K562 (cell line): ENCODE data around the gene SMG9.

Experiments
- CHD2 ChIP-seq: IDR thresholded peaks from 2 replicates; pipeline ENCODE4 v1.6.1; 2011; ENCODE audit warnings: low read depth, low read length
- CTCF ChIP-seq, 3 experiments: IDR thresholded peaks in 2 of 3; conservative IDR thresholded peaks in 1 of 3; 2 replicates each; pipeline ENCODE4 v1.5.1; 2011 to 2012; ENCODE audit warnings: low read length in 3 of 3, mild to moderate bottlenecking in 3 of 3, control low read depth in 2 of 3, improper control_type of control experiment in 1 of 3, inconsistent platforms in 1 of 3, low read depth in 1 of 3, mixed read lengths in 1 of 3, moderate library complexity in 1 of 3; ENCODE audit not compliant: insufficient read depth in 2 of 3
- GTF3C2 ChIP-seq: IDR thresholded peaks from 3 replicates; pipeline ENCODE4 v1.6.1; 2011; ENCODE audit warnings: borderline replicate concordance, mild to moderate bottlenecking, moderate library complexity; ENCODE audit not compliant: insufficient read length; ENCODE audit errors: extremely low read depth
- HBP1 ChIP-seq: fragments of 450-650 bp; formaldehyde crosslinking; IDR thresholded peaks from 2 replicates; pipeline ENCODE4 v1.4.0; 2022; ENCODE audit warnings: missing genetic modification characterization
- MTA3 ChIP-seq: fragments of 450-650 bp; formaldehyde crosslinking; IDR thresholded peaks from 2 replicates; pipeline ENCODE4 v1.6.1; 2017; ENCODE audit warnings: mild to moderate bottlenecking, borderline replicate concordance
- NCOA2 ChIP-seq, 2 experiments: fragments of 450-650 bp; IDR thresholded peaks; 2 replicates each; pipeline ENCODE4 v1.6.1; 2018; ENCODE audit warnings: mild to moderate bottlenecking in 2 of 2, moderate library complexity in 1 of 2; ENCODE audit not compliant: partially characterized antibody in 2 of 2
- SRF ChIP-seq, 2 experiments: fragments of 250-450, 450-650 bp in 1 of 2; sonication (Bioruptor Pico) in 1 of 2; sonication (generic) in 1 of 2; formaldehyde crosslinking; IDR thresholded peaks; 2 replicates each; pipeline versions ENCODE4 v1.5.0 to v1.5.1; 2020 to 2022; ENCODE audit warnings: mild to moderate bottlenecking in 1 of 2, missing genetic modification reagents in 1 of 2
- VEZF1 ChIP-seq: fragments of 200-800 bp; sonication (Bioruptor generic); IDR thresholded peaks from 2 replicates; pipeline ENCODE4 v1.6.1; 2017; ENCODE audit warnings: missing genetic modification characterization, missing compliant biosample characterization
- ZBTB33 ChIP-seq: sonication (generic); formaldehyde crosslinking; IDR thresholded peaks from 2 replicates; pipeline ENCODE4 v1.8.1; 2023; ENCODE audit warnings: mild to moderate bottlenecking, missing genetic modification reagents

- TF ChIP-seq VEZF1 (CRISPR knock-in tag): no peak
- TF ChIP-seq ZBTB33 (CRISPR knock-in tag): no peak
- TF ChIP-seq NCOA2 (IDR thresholded peaks at IDR 0.05; ENCODE audit: partially characterized antibody in 2 of 2): no peak
- no peak for TF ChIP-seq CTCF (IDR thresholded peaks at IDR 0.05 in 2 of 3, conservative IDR thresholded peaks at IDR 0.05 in 1 of 3; ENCODE audit: insufficient read depth in 2 of 3, low read depth in 1 of 3, low read length in 3 of 3)
- TF ChIP-seq MTA3: no peak
- no peak for TF ChIP-seq GTF3C2
- TF ChIP-seq SRF (CRISPR knock-in tag; IDR thresholded peaks at IDR 0.05): no peak
- TF ChIP-seq CHD2: no peak
- no peak for TF ChIP-seq HBP1 (CRISPR knock-in tag)
Observed at GRCh38 chr19:43724896-43725295, 29.9 kb downstream of the SMG9 start.
